Neural crest cell (in vitro differentiated cells): ENCODE data around the gene ANKRD1. TPM values are rescaled to one million over a fixed set of nuclear protein-coding genes. Genes with fewer than 3 reads are reported as not detected.

Experiments used
- DNase-seq: peaks from one replicate; pipeline ENCODE4 v3.0.0; 2021; ENCODE audit warnings: low read depth, mixed read lengths, low spot score
- H3K27ac Mint-ChIP-seq: one replicate; pipeline ENCODE4 v1.8.0; 2021; ENCODE audit warnings: mild to moderate bottlenecking, mixed read lengths; ENCODE audit not compliant: unreplicated experiment
- H3K27me3 Mint-ChIP-seq: 2 replicates; pipeline ENCODE4 v1.8.0; 2021; ENCODE audit warnings: low read depth, mild to moderate bottlenecking, mixed read lengths
- H3K36me3 Mint-ChIP-seq: 2 replicates; pipeline ENCODE4 v1.8.0; 2021; ENCODE audit warnings: low read depth, mild to moderate bottlenecking, mixed read lengths
- H3K4me1 Mint-ChIP-seq: 2 replicates; pipeline ENCODE4 v1.8.0; 2021; ENCODE audit warnings: mixed read lengths
- H3K4me3 Mint-ChIP-seq: one replicate; pipeline ENCODE4 v1.8.0; 2021; ENCODE audit warnings: mild to moderate bottlenecking, mixed read lengths
- H3K9me3 Mint-ChIP-seq: 2 replicates; pipeline ENCODE4 v1.8.0; 2021; ENCODE audit warnings: mixed read lengths
- total RNA-seq: library from RNA; stranded (reverse); gene quantifications from 2 replicates; pipeline ENCODE4 v1.2.1, GENCODE V29; 2021
- TF ChIP-seq, protein P1 (sequence below): fragments of 200-600 bp; sonication (generic); conservative IDR thresholded peaks from 2 replicates; pipeline ENCODE4 v1.5.0; 2021; ENCODE audit warnings: antibody characterized with exemption, mild to moderate bottlenecking

The ANKRD1 gene
- total RNA-seq, 1 donor from 2014 or later = not detected

DNA sequence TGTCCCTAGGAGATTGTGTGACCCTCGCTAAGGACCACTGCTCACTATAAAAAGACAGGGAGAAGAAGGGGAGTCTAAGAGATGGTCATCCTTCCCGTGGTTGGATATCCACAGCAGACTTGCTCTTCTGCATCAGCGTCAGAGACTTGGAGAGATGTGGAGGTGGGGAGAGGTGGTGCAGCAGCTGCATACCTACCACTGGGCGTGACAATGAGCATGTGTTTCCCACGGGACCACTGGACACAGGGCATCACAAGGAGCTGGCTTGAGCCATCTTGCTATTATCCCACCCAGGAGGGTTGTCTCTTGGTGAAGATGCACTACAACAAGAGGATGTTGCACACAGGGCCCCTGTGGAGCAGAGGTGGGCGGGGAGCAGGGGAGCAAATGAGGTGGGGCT, 18.8 kb upstream of the ANKRD1 start:
- TF ChIP-seq, protein P1, sequence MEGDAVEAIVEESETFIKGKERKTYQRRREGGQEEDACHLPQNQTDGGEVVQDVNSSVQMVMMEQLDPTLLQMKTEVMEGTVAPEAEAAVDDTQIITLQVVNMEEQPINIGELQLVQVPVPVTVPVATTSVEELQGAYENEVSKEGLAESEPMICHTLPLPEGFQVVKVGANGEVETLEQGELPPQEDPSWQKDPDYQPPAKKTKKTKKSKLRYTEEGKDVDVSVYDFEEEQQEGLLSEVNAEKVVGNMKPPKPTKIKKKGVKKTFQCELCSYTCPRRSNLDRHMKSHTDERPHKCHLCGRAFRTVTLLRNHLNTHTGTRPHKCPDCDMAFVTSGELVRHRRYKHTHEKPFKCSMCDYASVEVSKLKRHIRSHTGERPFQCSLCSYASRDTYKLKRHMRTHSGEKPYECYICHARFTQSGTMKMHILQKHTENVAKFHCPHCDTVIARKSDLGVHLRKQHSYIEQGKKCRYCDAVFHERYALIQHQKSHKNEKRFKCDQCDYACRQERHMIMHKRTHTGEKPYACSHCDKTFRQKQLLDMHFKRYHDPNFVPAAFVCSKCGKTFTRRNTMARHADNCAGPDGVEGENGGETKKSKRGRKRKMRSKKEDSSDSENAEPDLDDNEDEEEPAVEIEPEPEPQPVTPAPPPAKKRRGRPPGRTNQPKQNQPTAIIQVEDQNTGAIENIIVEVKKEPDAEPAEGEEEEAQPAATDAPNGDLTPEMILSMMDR = no peak
- H3K27ac Mint-ChIP-seq = no peak overlapping the region
- H3K27me3 Mint-ChIP-seq = no peaks in the 10 kb centered on the region
- H3K36me3 Mint-ChIP-seq = no peaks in the 10 kb centered on the region
- H3K9me3 Mint-ChIP-seq = no peaks in the 10 kb centered on the region
- no peak overlapping the region for H3K4me3 Mint-ChIP-seq
- no peak for DNase-seq
- peaks cover 16% of the 10 kb centered on the region for H3K4me1 Mint-ChIP-seq

DNA sequence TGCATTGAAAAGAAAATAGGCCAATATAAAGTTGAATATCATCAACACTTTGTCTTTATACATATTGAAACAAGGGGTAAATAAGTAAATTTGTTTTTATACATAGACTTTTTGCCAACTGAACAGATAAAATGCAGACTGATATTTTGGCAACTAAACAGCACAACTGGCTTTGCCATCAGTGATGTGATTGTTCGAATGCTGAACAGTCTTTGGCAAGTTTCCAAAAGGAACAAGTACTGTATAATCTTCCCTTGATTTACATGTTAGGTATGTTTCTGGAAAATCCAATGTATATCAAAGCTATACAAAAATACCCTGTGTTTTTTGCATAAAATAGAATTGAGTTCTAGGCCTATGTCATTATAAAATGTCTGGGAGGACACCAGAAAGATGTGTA, 18.2 kb upstream of the ANKRD1 start:
- DNase-seq = no peak
- TF ChIP-seq, protein P1 = no peak
- no peaks in the 10 kb centered on the region for H3K9me3 Mint-ChIP-seq
- H3K27me3 Mint-ChIP-seq = no peaks in the 10 kb centered on the region
- no peak overlapping the region for H3K27ac Mint-ChIP-seq
- H3K4me1 Mint-ChIP-seq = peaks cover 16% of the 10 kb centered on the region
- H3K36me3 Mint-ChIP-seq = no peaks in the 10 kb centered on the region
- H3K4me3 Mint-ChIP-seq = no peak overlapping the region

DNA sequence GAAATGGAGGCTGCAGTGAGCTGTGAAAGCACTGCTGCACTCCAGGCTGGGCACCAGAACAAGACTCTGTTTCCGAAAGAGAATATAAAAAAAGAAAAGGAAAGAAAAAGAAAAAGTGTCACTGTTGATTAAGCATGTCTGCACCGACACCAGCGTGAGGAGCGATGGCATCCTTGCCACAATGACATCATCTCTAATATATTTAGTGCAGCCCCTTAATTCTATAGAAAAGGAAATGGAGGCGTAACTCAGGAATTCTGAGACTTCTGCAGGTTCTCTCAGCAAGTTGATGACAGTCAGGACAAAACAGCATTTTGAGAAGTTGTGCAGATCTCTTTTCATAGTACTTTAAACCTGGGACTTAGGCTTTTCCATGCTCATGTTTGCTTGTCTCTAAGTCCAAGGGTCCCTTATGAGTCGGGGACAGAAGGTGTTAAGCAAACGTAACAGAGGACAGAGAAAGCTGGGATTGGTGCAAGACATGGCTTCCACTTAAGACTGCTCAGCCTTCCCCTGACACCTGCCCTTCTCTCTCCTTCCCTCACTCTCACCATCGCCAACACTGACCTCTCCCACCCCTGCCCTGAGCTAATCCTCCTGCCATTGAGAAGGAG, 16.9 kb upstream of the ANKRD1 start:
- no peaks in the 10 kb centered on the region for H3K9me3 Mint-ChIP-seq
- H3K27ac Mint-ChIP-seq = no peak overlapping the region
- DNase-seq = no peak
- H3K4me3 Mint-ChIP-seq = no peak overlapping the region
- H3K36me3 Mint-ChIP-seq = no peaks in the 10 kb centered on the region
- no peaks in the 10 kb centered on the region for H3K27me3 Mint-ChIP-seq
- TF ChIP-seq, protein P1 = no peak
- H3K4me1 Mint-ChIP-seq = peaks cover 16% of the 10 kb centered on the region

DNA sequence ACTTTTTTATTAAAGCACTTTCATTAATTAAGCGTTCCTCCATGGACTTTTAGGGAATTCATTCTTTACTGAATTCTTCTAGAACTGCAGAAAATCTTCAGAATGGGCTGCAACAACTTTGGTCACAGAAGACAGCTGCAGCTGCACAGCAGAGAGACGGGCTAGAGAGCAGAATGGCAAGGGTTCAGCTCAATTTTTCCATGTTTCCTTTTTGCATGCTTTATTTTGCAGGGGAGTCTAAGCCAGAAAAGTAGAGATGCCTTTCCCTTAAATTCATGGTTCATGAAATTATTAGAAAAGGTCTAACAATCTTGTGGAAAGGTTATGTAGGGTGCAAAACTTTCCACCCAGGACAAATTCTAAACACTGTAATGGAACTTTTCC, 15.4 kb upstream of the ANKRD1 start:
- Mint-ChIP-seq H3K4me1 (peaks cover 19% of the 10 kb centered on the region), H3K27ac (no peak overlapping the region), H3K4me3 (no peak overlapping the region), H3K9me3 (no peaks in the 10 kb centered on the region), H3K27me3 (no peaks in the 10 kb centered on the region), H3K36me3 (no peaks in the 10 kb centered on the region)
- TF ChIP-seq, protein P1 = no peak
- no peak for DNase-seq

DNA sequence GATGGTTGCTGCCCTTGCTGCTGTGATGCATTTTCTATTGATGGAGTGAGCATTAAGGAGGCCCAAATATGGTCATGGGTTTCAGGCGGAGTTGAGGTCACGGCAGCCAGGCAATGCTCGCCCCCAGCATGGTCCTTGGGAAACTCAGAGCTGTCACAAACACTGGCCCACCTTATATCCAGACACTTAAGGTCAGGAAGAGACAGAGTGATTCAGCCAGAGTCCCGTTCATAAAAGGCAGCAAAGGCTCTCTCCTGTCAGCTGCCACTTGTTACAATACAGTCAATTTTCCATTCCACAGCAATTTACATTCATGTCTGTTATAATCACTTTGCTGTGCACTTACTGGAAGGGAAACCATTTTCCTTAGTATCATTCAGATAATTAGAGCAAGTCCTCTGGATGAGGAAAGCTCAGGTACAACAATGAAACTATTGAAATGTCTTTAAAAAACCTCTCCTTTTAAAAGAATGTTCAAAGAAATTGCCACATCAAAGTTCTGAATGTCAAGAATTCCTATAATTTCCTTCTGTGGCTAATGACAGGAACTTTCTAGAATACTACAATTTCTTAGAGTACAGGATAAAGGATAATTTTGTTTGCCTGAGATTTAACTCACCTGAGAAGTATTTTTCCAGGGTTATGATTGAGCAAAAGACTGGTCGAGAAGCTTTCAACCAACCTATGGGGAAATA, 14.8 kb upstream of the ANKRD1 start:
- H3K4me1 Mint-ChIP-seq = peaks cover 24% of the 10 kb centered on the region
- DNase-seq = no peak
- TF ChIP-seq, protein P1 = no peak
- H3K27me3 Mint-ChIP-seq = no peaks in the 10 kb centered on the region
- H3K4me3 Mint-ChIP-seq = no peak overlapping the region
- no peaks in the 10 kb centered on the region for H3K9me3 Mint-ChIP-seq
- H3K36me3 Mint-ChIP-seq = no peaks in the 10 kb centered on the region
- H3K27ac Mint-ChIP-seq = no peak overlapping the region
